A549 (cell line): Measurements from ENCODE around the gene TRDN. TPM values are rescaled to one million over a fixed set of nuclear protein-coding genes. Genes with fewer than 3 reads are reported as not detected.

Experiments used
- ATAC-seq, 2 experiments: fragments of 200-7000 bp in 1 of 2; fragments of >200 bp in 1 of 2; cut with Nextera tagmentation in 1 of 2; cut with Tn5 transposase in 1 of 2; 3 replicates each; pipeline versions ENCODE4 v1.8.0 to v1.9.1; 2018 to 2020; ENCODE audit warnings: mild to moderate bottlenecking in 1 of 2, moderate library complexity in 1 of 2
- CTCF ChIA-PET: fragments of 300-600 bp; sonication (Branson Sonifier 250); formaldehyde crosslinking; extraction: SDS; loops from one replicate; lab custom pipeline; 2021; ENCODE audit warnings: antibody characterized with exemption, inconsistent platforms; lab: Yijun Ruan, JAX
- POLR2A ChIA-PET: fragments of 350-600 bp; formaldehyde crosslinking; extraction: SDS; loops from one replicate; lab custom pipeline; 2021; ENCODE audit warnings: antibody characterized with exemption, inconsistent platforms; lab: Yijun Ruan, JAX
- DNase-seq, 2 experiments: peaks; one replicate each; pipeline versions ENCODE4 v3.0.0 to v3.0.0-alpha.2; 2011 to 2016; ENCODE audit warnings: low read depth in 1 of 2, low spot score in 1 of 2
- FAIRE-seq: peaks from 2 replicates; lab custom pipeline; 2011; peaks lifted over from hg19 to GRCh38; lab: Jason Lieb, UNC
- H3K27ac ChIP-seq, 2 experiments: fragments of >200 bp; sonication (Bioruptor Twin); formaldehyde crosslinking; 3 replicates each; pipeline ENCODE4 v1.5.1; 2016 to 2017
- H3K4me1 ChIP-seq: fragments of >200 bp; sonication (Bioruptor Twin); formaldehyde crosslinking; 3 replicates; pipeline ENCODE4 v1.6.1; 2016
- H3K4me2 ChIP-seq: fragments of >200 bp; sonication (Bioruptor Twin); formaldehyde crosslinking; 3 replicates; pipeline ENCODE4 v1.6.1; 2016
- H3K4me3 ChIP-seq: fragments of >200 bp; sonication (Bioruptor Twin); formaldehyde crosslinking; 3 replicates; pipeline ENCODE4 v1.5.1; 2016
- H3K9me3 ChIP-seq: fragments of >200 bp; sonication (Bioruptor Twin); formaldehyde crosslinking; 3 replicates; pipeline ENCODE4 v1.6.1; 2016
- CHD2 ChIP-seq: fragments of 150-350 bp; IDR thresholded peaks from 2 replicates; pipeline ENCODE4 v1.6.1; 2014; ENCODE audit warnings: low read length; ENCODE audit not compliant: partially characterized antibody
- EP300 ChIP-seq, 2 experiments: fragments of >200 bp; sonication (Bioruptor Twin); formaldehyde crosslinking; IDR thresholded peaks; 2 replicates in 1 of 2; 3 replicates in 1 of 2; pipeline ENCODE4 v1.6.1; 2016 to 2017
- FOSL2 ChIP-seq, 2 experiments: fragments of 450-650 bp in 1 of 2; fragments of >200 bp in 1 of 2; sonication (Bioruptor Twin) in 1 of 2; formaldehyde crosslinking; IDR thresholded peaks; 2 replicates each; pipeline versions ENCODE4 v1.5.0 to v1.6.1; 2016 to 2020; ENCODE audit warnings: mild to moderate bottlenecking in 1 of 2, moderate library complexity in 1 of 2
- HDAC2 ChIP-seq: fragments of 200-600 bp; sonication (generic); IDR thresholded peaks from 2 replicates; pipeline ENCODE4 v1.6.1; 2016
- HMGXB4 ChIP-seq: fragments of 250-450 bp; sonication (Bioruptor Pico); IDR thresholded peaks from 2 replicates; pipeline ENCODE4 v1.5.0; 2021; ENCODE audit warnings: mild to moderate bottlenecking, moderate library complexity, borderline replicate concordance
- HOXA7 ChIP-seq: fragments of 250-450 bp; sonication (Bioruptor Pico); IDR thresholded peaks from 2 replicates; pipeline ENCODE4 v1.5.0; 2020; ENCODE audit warnings: mild to moderate bottlenecking, moderate library complexity
- HOXB5 ChIP-seq: fragments of 250-450 bp; sonication (Bioruptor Pico); IDR thresholded peaks from 2 replicates; pipeline ENCODE4 v1.5.0; 2020; ENCODE audit warnings: mild to moderate bottlenecking, moderate library complexity
- JUN ChIP-seq, 2 experiments: fragments of >200 bp; sonication (Bioruptor Twin); formaldehyde crosslinking; IDR thresholded peaks; 2 replicates in 1 of 2; 3 replicates in 1 of 2; pipeline ENCODE4 v1.6.1; 2016 to 2017
- MAFK ChIP-seq: fragments of 450-650 bp; IDR thresholded peaks from 2 replicates; pipeline ENCODE4 v1.6.1; 2014; ENCODE audit not compliant: partially characterized antibody
- POLR2AphosphoS2 ChIP-seq: conservative IDR thresholded peaks from 2 replicates; pipeline ENCODE4 v1.6.1; 2012; ENCODE audit warnings: low read length, improper control_type of control experiment, inconsistent platforms
- RFX5 ChIP-seq: fragments of 450-650 bp; IDR thresholded peaks from 2 replicates; pipeline ENCODE4 v1.7.1; 2014; ENCODE audit warnings: antibody characterized with exemption, mild to moderate bottlenecking, moderate library complexity
- RNF2 ChIP-seq: fragments of 200-600 bp; sonication (generic); IDR thresholded peaks from 2 replicates; pipeline ENCODE4 v1.6.1; 2016; ENCODE audit warnings: low read depth, mild to moderate bottlenecking, antibody characterized with exemption, moderate library complexity, borderline replicate concordance
- SMC3 ChIP-seq: fragments of >200 bp; sonication (Bioruptor Twin); formaldehyde crosslinking; IDR thresholded peaks from 3 replicates; pipeline ENCODE4 v1.6.1; 2018; ENCODE audit warnings: inconsistent platforms
- ZNF302 ChIP-seq: fragments of 250-450 bp; sonication (Bioruptor Pico); IDR thresholded peaks from 2 replicates; pipeline ENCODE4 v1.9.0; 2021; ENCODE audit warnings: inconsistent platforms, mild to moderate bottlenecking, moderate library complexity
- WGBS: methylation state at CpG from one replicate; pipeline ENCODE4 v1.1.6; 2017; ENCODE audit errors: missing lambda C conversion rate; 5-methylcytosine and 5-hydroxymethylcytosine counted together
- polyA plus RNA-seq, 4 experiments: library from polyadenylated mRNA; depleted of rRNA in 3 of 4; stranded (reverse); fragments of >200 nt; fragmentation: RNase III in 1 of 4; extraction: RNeasy Plus Mini Kit Qiagen cat#74134 plus additional on column Dnase treatment in 1 of 4; gene quantifications; 2 replicates in 3 of 4; 3 replicates in 1 of 4; pipeline ENCODE4 v1.2.3, GENCODE V29; 2011 to 2017
- TF ChIP-seq, protein P1 (sequence below): IDR thresholded peaks from 2 replicates; pipeline ENCODE4 v1.6.1; 2012; ENCODE audit warnings: low read depth, borderline replicate concordance
- TF ChIP-seq, protein P2 (sequence below): IDR thresholded peaks from 2 replicates; pipeline ENCODE4 v1.6.1; 2012

The TRDN gene
- polyA plus RNA-seq, 2 of the 4 experiments (the other 2 are of a cell fraction) = not detected

DNA sequence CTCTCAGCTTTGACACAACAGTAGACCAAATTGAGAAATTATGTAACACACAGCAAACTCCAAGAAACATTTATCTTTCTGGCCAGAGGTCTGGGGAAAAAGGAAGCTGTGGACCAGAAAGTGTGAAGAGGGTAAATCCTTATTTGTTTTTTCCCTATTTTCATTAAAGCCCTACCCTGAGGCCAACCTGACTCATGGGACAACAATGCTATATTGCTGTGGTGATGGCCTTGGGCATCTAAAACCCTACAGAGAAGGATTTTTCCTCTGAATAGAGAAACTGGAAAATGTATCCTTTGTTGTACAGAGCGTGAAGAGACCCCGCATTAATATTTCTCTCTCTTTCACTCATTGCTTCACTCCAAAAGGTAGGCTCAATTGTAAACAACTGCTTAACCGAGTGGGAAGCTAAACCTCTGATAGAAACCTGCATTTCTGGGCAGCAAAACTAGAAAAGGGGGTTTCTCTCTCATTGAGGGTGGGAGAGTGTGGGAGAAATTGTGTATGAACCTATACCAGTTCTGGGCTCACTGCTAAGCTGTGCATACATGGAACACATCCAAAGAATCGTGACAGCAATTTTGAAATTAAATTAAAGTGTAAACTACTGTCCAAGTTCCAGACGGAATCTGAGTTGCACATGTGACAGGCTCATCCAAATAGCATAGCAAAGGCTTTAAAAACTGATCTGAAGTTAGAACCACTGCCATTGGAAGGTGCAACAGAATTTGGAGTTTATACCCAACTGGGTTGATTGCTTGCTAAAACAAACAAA, 465.2 kb downstream of the TRDN start:
- H3K4me3 ChIP-seq = no peak overlapping the region
- DNase-seq (no peak), FAIRE-seq (no peak), ATAC-seq (no peak)
- no peak overlapping the region for H3K4me2 ChIP-seq
- TF ChIP-seq, protein P1, sequence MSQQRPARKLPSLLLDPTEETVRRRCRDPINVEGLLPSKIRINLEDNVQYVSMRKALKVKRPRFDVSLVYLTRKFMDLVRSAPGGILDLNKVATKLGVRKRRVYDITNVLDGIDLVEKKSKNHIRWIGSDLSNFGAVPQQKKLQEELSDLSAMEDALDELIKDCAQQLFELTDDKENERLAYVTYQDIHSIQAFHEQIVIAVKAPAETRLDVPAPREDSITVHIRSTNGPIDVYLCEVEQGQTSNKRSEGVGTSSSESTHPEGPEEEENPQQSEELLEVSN = no peak
- TF ChIP-seq EP300 (IDR thresholded peaks at IDR 0.05) = no peak
- TF ChIP-seq MAFK = no peak
- 28% methylated on average over 5 of the region's 5 CpGs for WGBS
- H3K27ac ChIP-seq = no peak overlapping the region
- POLR2A ChIA-PET = no interaction called here
- no peaks in the 10 kb centered on the region for H3K4me1 ChIP-seq
- H3K9me3 ChIP-seq = no peaks in the 10 kb centered on the region
- CTCF ChIA-PET = no interaction called here

- Histone ChIP-seq H3K4me3 (no peak overlapping the region), H3K4me2 (no peak overlapping the region), H3K27ac (no peak overlapping the region), H3K9me3 (no peaks in the 10 kb centered on the region), H3K4me1 (no peaks in the 10 kb centered on the region)
- WGBS = 30% methylated on average over 2 of the region's 2 CpGs
- ChIA-PET POLR2A (no interaction called here), CTCF (no interaction called here)
- FAIRE-seq (no peak), DNase-seq (no peak), ATAC-seq (no peak)
- TF ChIP-seq ZNF302 (no peak), RFX5 (no peak), HOXB5 (CRISPR knock-in tag) (no peak), JUN (IDR thresholded peaks at IDR 0.05) (no peak), HOXA7 (CRISPR knock-in tag) (no peak), RNF2 (no peak), SMC3 (no peak), CHD2 (no peak), HMGXB4 (no peak), POLR2AphosphoS2 (no peak)
Measured at GRCh38 chr6:123169774-123170095, 467.0 kb downstream of the TRDN start.

DNA sequence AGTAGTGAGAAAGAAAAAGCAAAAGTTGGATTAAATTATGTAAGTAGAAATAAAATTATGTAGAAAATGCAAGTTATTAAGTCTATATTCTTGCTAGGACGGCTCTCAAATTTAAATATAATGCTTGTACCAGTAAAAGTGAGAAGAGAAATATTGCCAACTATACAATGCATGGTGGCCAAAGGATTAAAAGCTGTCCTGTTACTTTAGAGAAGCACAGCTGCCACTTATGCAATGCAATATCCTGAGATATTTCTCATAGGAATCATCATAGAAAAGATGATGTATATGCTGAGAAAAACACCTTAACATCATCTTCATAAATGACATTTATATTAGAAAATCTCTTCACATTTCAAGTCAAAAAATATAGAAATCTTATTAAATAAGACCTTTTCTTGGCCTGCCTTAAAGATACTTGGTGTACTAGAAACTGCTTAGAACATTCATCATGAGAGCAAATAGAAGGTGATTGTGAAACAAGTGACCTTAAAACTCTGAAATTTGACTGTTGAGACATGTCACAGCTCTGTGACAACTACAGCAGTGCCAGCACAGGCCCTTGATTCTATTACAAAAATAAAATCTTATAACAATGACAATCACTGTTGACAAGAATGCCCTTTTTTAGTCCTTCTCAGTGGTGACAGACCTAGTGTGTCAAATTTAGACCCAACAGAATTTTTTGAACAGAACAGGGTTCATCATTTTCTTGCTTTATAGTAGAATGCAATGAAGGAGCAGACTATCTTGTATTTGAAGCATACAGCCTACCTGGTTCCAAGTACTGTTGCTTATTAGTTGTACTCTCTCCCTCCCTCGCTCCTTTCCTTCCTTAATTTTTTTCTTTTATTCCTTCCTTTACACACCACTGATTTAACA, 467.6 kb downstream of the TRDN start:
- no peak for ATAC-seq
- no peaks in the 10 kb centered on the region for H3K4me1 ChIP-seq
- no peak for TF ChIP-seq HDAC2
- TF ChIP-seq, all 56 proteins: peak for 0
- Histone ChIP-seq H3K4me3 (no peak overlapping the region), H3K27ac (no peak overlapping the region), H3K4me2 (no peak overlapping the region), H3K9me3 (no peaks in the 10 kb centered on the region)
- ChIA-PET CTCF (no interaction called here), POLR2A (no interaction called here)
- FAIRE-seq (no peak), DNase-seq (no peak)
- 9% methylated on average over 2 of the region's 2 CpGs for WGBS

DNA sequence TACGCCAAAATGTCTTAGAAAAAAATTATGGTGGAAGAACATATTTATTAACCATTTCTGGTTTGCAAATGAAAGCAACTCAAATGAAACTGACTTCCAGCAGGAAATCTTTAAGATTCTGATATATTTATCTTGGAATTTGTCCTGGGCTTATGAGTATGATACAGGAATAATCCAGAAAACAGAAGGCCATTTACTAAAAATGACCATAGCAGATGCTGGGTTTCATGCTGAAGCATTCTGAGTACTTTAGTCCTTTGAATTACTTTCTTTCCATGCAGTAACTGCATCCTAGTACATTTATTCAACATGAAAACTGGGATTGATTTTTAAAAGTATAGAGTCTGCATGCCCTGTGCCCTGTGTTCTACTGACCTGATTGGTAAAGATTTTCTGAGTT, 468.3 kb downstream of the TRDN start:
- no peaks in the 10 kb centered on the region for H3K4me1 ChIP-seq
- ChIA-PET CTCF (no interaction called here), POLR2A (no interaction called here)
- no peak for ATAC-seq
- no peaks in the 10 kb centered on the region for H3K9me3 ChIP-seq
- DNase-seq = no peak
- TF ChIP-seq FOSL2 (IDR thresholded peaks at IDR 0.05) (no peak), FOSL2 (CRISPR knock-in tag; IDR thresholded peaks at IDR 0.05) (no peak), RFX5 (no peak)
- TF ChIP-seq, protein P2, sequence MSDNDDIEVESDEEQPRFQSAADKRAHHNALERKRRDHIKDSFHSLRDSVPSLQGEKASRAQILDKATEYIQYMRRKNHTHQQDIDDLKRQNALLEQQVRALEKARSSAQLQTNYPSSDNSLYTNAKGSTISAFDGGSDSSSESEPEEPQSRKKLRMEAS = no peak
- TF ChIP-seq, all 56 proteins: peak for 0
- no peak for FAIRE-seq
- Histone ChIP-seq H3K4me3 (no peak overlapping the region), H3K4me2 (no peak overlapping the region), H3K27ac (no peak overlapping the region)
- 83% methylated on average over 1 of the region's 1 CpG for WGBS

Other genes with a start within 250 kb of the TRDN start
- gene NKAIN2, start 166.9 kb upstream of the TRDN start, polyA plus RNA-seq (2011; rRNA removed) = not detected in 2 replicates
- not detected in 3 replicates for gene NKAIN2, start 166.9 kb upstream of the TRDN start, polyA plus RNA-seq (2017; fragmentation: RNase III; extraction: RNeasy Plus Mini Kit Qiagen cat#74134 plus additional on column Dnase treatment)